ENCODE results near the gene HEXB. TPM values are rescaled to one million over a fixed set of nuclear protein-coding genes. Genes with fewer than 3 reads are reported as not detected.

Gene HEXB
- total and polyA plus RNA-seq, 4 donors = 39.9 to 115 (median 64.1) TPM

DNA sequence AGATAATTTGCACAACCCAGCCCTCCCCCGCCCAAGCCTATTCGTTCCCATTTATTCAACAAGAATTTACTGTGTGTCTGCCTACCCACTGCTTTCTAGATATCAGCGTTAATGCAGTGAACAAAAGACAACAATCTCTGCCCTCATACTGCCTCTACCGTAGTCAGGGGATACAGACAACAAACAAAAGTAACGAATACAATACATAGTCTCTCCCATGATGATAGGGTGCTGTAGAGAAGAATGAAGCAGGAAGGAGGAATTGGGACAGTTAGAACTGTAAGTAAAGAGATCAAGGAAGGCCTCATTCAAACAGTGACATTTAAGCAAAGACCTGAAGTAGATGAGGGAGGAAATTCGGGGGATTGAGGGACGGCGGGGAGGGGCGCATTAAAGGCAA is 80.2 kb downstream of the HEXB start:
- Histone ChIP-seq H3K4me3 (ENCODE audit: low read depth, low read length) (no peak overlapping the region), H3K4me1 (ENCODE audit: control insufficient read depth, insufficient read depth, low read length) (peaks cover 14% of the 10 kb centered on the region), H3K9me3 (ENCODE audit: control insufficient read depth, insufficient read depth, low read length) (no peaks in the 10 kb centered on the region), H3K27ac (ENCODE audit: low read depth, low read length) (no peak overlapping the region), H3K27me3 (ENCODE audit: control insufficient read depth, insufficient read depth, low read length) (no peaks in the 10 kb centered on the region), H3K36me3 (ENCODE audit: control insufficient read depth, insufficient read depth, low read length) (peaks cover 3% of the 10 kb centered on the region)
- WGBS (ENCODE audit: insufficient coverage) = 39% methylated on average over 2 of the region's 9 CpGs
- DNase-seq (ENCODE audit: low read depth in 4 of 6, low spot score in 6 of 6) = no peak

DNA sequence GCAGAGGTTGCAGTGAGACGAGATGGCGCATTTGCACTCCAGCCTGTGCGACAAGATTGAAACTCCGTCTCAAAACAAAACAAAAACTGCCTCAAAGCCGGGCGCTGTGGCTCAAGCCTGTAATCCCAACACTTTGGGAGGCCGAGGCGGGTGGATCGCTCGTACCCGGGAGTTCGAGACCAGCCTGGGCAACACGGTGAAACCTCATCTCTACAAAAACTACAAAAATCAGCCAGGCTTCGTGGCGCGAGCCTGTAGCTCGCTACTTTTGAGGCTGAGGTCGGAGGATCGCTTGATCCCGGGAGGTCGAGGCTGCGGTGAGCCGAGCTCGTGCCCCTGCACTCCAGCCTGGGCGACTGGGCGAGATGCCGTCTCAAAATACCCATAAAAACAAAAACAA is 80.9 kb downstream of the HEXB start:
- Histone ChIP-seq H3K27me3 (ENCODE audit: control insufficient read depth, insufficient read depth, low read length) (no peaks in the 10 kb centered on the region), H3K4me1 (ENCODE audit: control insufficient read depth, insufficient read depth, low read length) (peaks cover 14% of the 10 kb centered on the region), H3K36me3 (ENCODE audit: control insufficient read depth, insufficient read depth, low read length) (peaks cover 5% of the 10 kb centered on the region), H3K9me3 (ENCODE audit: control insufficient read depth, insufficient read depth, low read length) (no peaks in the 10 kb centered on the region), H3K4me3 (ENCODE audit: low read depth, low read length) (peak overlapping the region; percentile 98), H3K27ac (ENCODE audit: low read depth, low read length) (no peak overlapping the region)
- WGBS (ENCODE audit: insufficient coverage) = 73% methylated on average over 21 of the region's 27 CpGs
- DNase-seq (ENCODE audit: low read depth in 4 of 6, low spot score in 6 of 6) = no peak

DNA sequence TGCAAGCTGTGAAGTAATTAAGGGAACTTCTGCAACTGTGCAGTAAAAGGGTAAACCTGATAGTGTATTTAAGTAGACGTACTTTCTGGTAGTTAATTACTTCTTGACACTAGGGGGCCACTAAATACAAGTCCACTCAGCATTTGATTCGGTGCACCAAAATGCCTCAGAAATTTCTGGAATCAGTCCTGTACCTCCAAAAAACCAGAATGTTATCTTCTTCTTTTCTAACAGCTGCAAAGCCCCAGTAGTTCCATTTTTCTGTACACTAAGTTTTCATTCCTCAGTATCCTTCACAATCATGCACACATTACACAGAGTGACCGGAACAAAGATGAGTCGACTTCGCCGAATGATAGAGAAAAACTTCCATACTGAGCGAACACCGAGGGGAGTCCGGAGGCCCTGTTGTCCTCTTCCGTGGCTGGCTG is 81.4 kb downstream of the HEXB start:
- DNase-seq (ENCODE audit: low read depth in 4 of 6, low spot score in 6 of 6) = peak in 5 of 6 donors; percentile 7 to 66 (median 18)
- peaks cover 8% of the 10 kb centered on the region for H3K36me3 ChIP-seq (ENCODE audit: control insufficient read depth, insufficient read depth, low read length)
- H3K4me3 ChIP-seq (ENCODE audit: low read depth, low read length) = peak overlapping the region; percentile 98
- H3K27me3 ChIP-seq (ENCODE audit: control insufficient read depth, insufficient read depth, low read length) = no peaks in the 10 kb centered on the region
- no peaks in the 10 kb centered on the region for H3K9me3 ChIP-seq (ENCODE audit: control insufficient read depth, insufficient read depth, low read length)
- peak overlapping the region; percentile 84 for H3K27ac ChIP-seq (ENCODE audit: low read depth, low read length)
- H3K4me1 ChIP-seq (ENCODE audit: control insufficient read depth, insufficient read depth, low read length) = peaks cover 14% of the 10 kb centered on the region
- WGBS (ENCODE audit: insufficient coverage) = 0% methylated on average over 9 of the region's 10 CpGs

DNA sequence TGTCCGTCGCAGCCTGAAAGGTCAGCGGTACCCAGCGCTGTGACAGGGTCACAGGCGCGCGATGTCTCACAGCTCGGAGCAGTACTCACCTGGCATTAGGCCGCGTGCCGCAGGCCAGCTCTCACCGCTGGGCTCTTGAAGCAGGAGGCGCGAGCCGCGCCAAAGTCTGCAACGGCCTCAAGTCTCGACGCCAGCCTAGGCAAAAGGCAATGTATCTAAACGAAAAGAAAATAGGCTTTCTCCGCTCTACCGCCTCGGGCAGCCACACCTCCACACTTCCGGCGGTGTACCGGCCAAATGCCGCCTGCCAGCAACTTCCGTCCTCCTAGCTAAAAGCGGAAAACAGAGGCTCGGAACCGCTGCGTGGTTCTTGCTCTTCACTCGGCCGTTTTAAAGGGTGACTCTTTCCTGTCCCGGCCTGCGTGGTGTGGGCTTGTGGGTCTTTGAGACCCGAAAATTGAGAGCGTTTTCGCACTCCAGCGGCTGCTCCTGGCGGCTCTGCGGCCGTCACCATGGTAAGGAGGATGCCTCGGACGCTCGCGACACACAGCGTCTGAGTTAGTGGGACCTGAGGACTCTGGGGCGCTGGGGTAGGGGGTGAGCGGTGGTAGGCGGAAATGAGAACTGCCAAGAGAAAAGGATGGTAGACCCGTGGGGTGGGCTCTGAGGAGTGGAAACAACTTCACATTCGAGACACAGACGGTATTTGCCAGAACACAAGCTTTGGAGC is 82.0 kb downstream of the HEXB start, which contains the start of the genes GFM2 and NSA2:
TSS of gene GFM2 (minus strand) at position 269 of the 730 bp plus-strand sequence. CDS start 3,375 bp downstream, outside the sequence.
TSS of gene NSA2 (plus strand) at position 401 of the 730 bp plus-strand sequence. CDS start at position 513, 112 bp downstream.
- H3K27me3 ChIP-seq (ENCODE audit: control insufficient read depth, insufficient read depth, low read length) = no peaks in the 10 kb centered on the region
- peaks cover 11% of the 10 kb centered on the region for H3K36me3 ChIP-seq (ENCODE audit: control insufficient read depth, insufficient read depth, low read length)
- H3K4me1 ChIP-seq (ENCODE audit: control insufficient read depth, insufficient read depth, low read length) = peaks cover 14% of the 10 kb centered on the region
- WGBS (ENCODE audit: insufficient coverage) = under 1% methylated on average over 52 of the region's 54 CpGs
- H3K27ac ChIP-seq (ENCODE audit: low read depth, low read length) = peak within 1 kb of the TSS; percentile 84
- no peaks in the 10 kb centered on the region for H3K9me3 ChIP-seq (ENCODE audit: control insufficient read depth, insufficient read depth, low read length)
- DNase-seq (ENCODE audit: low read depth in 4 of 6, low spot score in 6 of 6) = peak; percentile 94 to 99 (median 94)
- H3K4me3 ChIP-seq (ENCODE audit: low read depth, low read length) = peak within 1 kb of the TSS; percentile 98

DNA sequence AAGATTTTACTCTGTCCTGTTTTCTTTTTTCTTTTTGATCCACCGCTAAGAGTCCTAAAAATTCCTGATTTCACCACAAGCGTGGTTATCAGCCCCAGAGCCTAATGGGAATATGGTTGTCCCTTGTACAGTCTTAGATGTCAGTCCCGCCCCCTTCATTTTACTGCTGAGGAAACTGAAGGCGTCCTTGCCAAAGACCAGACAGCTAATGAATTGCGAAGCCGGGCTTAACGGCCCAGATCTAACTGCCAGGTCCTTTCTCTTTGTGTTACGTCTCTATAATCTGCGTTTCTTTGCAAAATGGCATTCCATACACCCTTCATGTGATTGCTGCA is 82.5 kb downstream of the HEXB start:
- Histone ChIP-seq H3K27ac (ENCODE audit: low read depth, low read length) (peak overlapping the region; percentile 73), H3K4me1 (ENCODE audit: control insufficient read depth, insufficient read depth, low read length) (peaks cover 14% of the 10 kb centered on the region), H3K9me3 (ENCODE audit: control insufficient read depth, insufficient read depth, low read length) (no peaks in the 10 kb centered on the region), H3K4me3 (ENCODE audit: low read depth, low read length) (peak overlapping the region; percentile 98), H3K36me3 (ENCODE audit: control insufficient read depth, insufficient read depth, low read length) (peaks cover 15% of the 10 kb centered on the region), H3K27me3 (ENCODE audit: control insufficient read depth, insufficient read depth, low read length) (no peaks in the 10 kb centered on the region)
- whole genome bisulfite sequencing (ENCODE audit: insufficient coverage) = 0% methylated on average over 4 of the region's 9 CpGs
- DNase-seq (ENCODE audit: low read depth in 4 of 6, low spot score in 6 of 6) = no peak

Small RNAs within 50 kb of the gene (small RNA-seq; reads per million reads assigned to genes)
- not detected for gene RNU6-658P (ENCODE audit: low replicate concordance)

Other genes with a start within 250 kb of the HEXB start
- 100 to 1,000 TPM in 1 of 2 donors, 10 to 100 TPM in 1; 99.6 to 238 TPM for gene ENC1, start 44.5 kb upstream of the HEXB start, total RNA-seq
- gene ENC1, start 44.5 kb upstream of the HEXB start, polyA plus RNA-seq (ENCODE audit: insufficient read length in 2 of 2) = 100 to 1,000 TPM; 276 to 314 TPM
- gene GFM2, start 81.9 kb downstream of the HEXB start, total RNA-seq = 10 to 100 TPM; 42.0 to 64.2 TPM
- gene GFM2, start 81.9 kb downstream of the HEXB start, polyA plus RNA-seq (ENCODE audit: insufficient read length in 2 of 2) = 10 to 100 TPM; 36.2 to 42.1 TPM
- gene NSA2, start 82.0 kb downstream of the HEXB start, total RNA-seq = 100 to 1,000 TPM in 1 of 2 donors, 10 to 100 TPM in 1; 51.7 to 190 TPM
- 100 to 1,000 TPM; 103 to 106 TPM for gene NSA2, start 82.0 kb downstream of the HEXB start, polyA plus RNA-seq (ENCODE audit: insufficient read length in 2 of 2)
- gene FAM169A, start 181.2 kb downstream of the HEXB start, total RNA-seq = 10 to 100 TPM; 25.3 to 62.9 TPM
- 10 to 100 TPM; 20.1 to 37.6 TPM for gene FAM169A, start 181.2 kb downstream of the HEXB start, polyA plus RNA-seq (ENCODE audit: insufficient read length in 2 of 2)

All from spinal cord (tissue), 10 donors.